Renal pelvis (tissue), 12 donors: ENCODE results near the gene XNDC1N. TPM values are rescaled to one million over a fixed set of nuclear protein-coding genes. Genes with fewer than 3 reads are reported as not detected.

Experiments
- DNase-seq: peaks from one replicate; pipeline ENCODE4 v3.0.0-alpha.2; 2013
- long read RNA-seq, 16 experiments: transcript quantifications; one replicate each; lab custom pipeline, GENCODE V29; 2026
- polyA plus RNA-seq, 3 donors: library from polyadenylated mRNA; unstranded; fragments of 120-200 nt; gene quantifications; one replicate each; pipeline ENCODE4 v1.2.1, GENCODE V29; 2013; ENCODE audit not compliant: insufficient read length in 3 of 3

Gene XNDC1N
- polyA plus RNA-seq = 10 to 100 TPM in 2 of 3 donors, 1 to 10 TPM in 1; 5.2 to 10.8 (median 10.8) TPM
- long read RNA-seq, donor 1 = 0 reads
- long read RNA-seq, donor 2, partial matches to known transcripts = 29 of 43 reads
- long read RNA-seq, donor 2, other reads (novel, unspliced or antisense) = 14 of 43 reads
- long read RNA-seq, donor 3 = 0 reads
- long read RNA-seq, donor 4 = 0 reads
- long read RNA-seq, donor 5 = 0 reads
- long read RNA-seq, donor 6 = 0 reads
- long read RNA-seq, donor 7 = 0 reads
- long read RNA-seq, donor 8 = 0 reads
- long read RNA-seq, donor 9, partial matches to known transcripts = 0 of 1 reads
- long read RNA-seq, donor 9, other reads (novel, unspliced or antisense) = 0 of 1 reads
- long read RNA-seq, donor 10 = 0 reads
- long read RNA-seq, donor 11 = 0 reads
- long read RNA-seq, donor 12 = 0 reads
- long read RNA-seq, donor 13 = 0 reads
- long read RNA-seq, donor 14 = 0 reads
- long read RNA-seq, donor 15 = 0 reads
- long read RNA-seq, donor 16 = 0 reads

- peak; percentile 95 for DNase-seq
These were observed at the start of gene XNDC1N for GRCh38 chr11:71927820-71928736. Gene XNDC1N, minus strand, starts transcription at chr11:71928594. Its CDS starts 5,241 bp downstream, at chr11:71923353.

- DNase-seq = peak; percentile 43
These were observed 49.5 kb upstream of the XNDC1N start for GRCh38 chr11:71977743-71978418.

GRCh38 chr11:71977090-71977489, 48.7 kb upstream of the XNDC1N start:
- DNase-seq = no peak

- DNase-seq = no peak
These were observed 48.2 kb upstream of the XNDC1N start for GRCh38 chr11:71976551-71976950.

GRCh38 chr11:71971680-71972079, 43.3 kb upstream of the XNDC1N start:
- no peak for DNase-seq

GRCh38 chr11:71964641-71965040, 36.2 kb upstream of the XNDC1N start:
- no peak for DNase-seq

- DNase-seq = no peak
These were observed 35.1 kb upstream of the XNDC1N start for GRCh38 chr11:71963468-71963867.

- no peak for DNase-seq
These were observed 34.1 kb upstream of the XNDC1N start for GRCh38 chr11:71962428-71963038.

- DNase-seq = no peak
These were observed 27.6 kb upstream of the XNDC1N start for GRCh38 chr11:71955898-71956456.

- no peak for DNase-seq
These were observed 23.4 kb upstream of the XNDC1N start for GRCh38 chr11:71951741-71952310.

GRCh38 chr11:71949034-71949433, 20.6 kb upstream of the XNDC1N start:
- no peak for DNase-seq

- DNase-seq = peak; percentile 80
These were observed 20.1 kb upstream of the XNDC1N start for GRCh38 chr11:71948314-71949027.

GRCh38 chr11:71947498-71947897, 19.1 kb upstream of the XNDC1N start:
- DNase-seq = no peak

GRCh38 chr11:71946144-71946571, 17.8 kb upstream of the XNDC1N start:
- no peak for DNase-seq

- no peak for DNase-seq
These were observed 12.3 kb upstream of the XNDC1N start for GRCh38 chr11:71940561-71941219.

GRCh38 chr11:71937826-71938225, 9.4 kb upstream of the XNDC1N start:
- no peak for DNase-seq

- DNase-seq = no peak
These were observed 8.4 kb upstream of the XNDC1N start for GRCh38 chr11:71936825-71937224.

- no peak for DNase-seq
These were observed 7.0 kb upstream of the XNDC1N start for GRCh38 chr11:71935338-71935925.

GRCh38 chr11:71934213-71934612, 5.8 kb upstream of the XNDC1N start:
- no peak for DNase-seq
